Measurements from ENCODE around the gene CD46.
"Not testable (repeated sequence)": the region's sequence is repeated elsewhere in the genome, so short reads cannot be mapped to it uniquely, and the experiment has no call there.

The CD46 gene

DNA sequence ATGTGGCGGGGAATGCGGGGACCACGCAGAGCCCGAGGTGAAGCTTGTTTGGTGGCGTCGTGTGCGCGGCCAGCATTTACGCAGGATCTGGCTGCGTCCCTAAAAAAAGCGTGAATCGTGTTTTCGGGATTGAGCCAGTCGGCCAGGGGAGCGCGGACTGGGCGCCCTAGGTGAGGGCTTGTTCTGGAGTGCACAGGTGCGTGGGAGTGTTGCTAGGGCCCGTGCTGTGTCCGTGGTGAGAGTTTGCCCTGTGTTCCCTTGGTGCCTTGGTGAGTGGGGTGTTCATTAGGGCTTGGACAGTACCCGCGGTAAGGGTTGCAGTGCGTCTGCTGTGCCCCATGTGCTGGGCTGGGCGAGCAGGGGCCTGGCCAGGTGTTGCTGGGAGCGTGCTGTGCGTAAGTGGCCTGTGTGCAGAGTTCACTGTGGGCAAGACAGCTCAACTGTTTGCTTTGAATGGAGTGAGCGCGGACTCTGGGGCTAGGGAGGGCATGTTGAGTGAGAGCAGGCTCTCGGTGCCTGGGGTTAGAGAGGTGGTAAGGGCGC, 673 bp downstream of the CD46 start:
- no peak for DNase-seq

DNA sequence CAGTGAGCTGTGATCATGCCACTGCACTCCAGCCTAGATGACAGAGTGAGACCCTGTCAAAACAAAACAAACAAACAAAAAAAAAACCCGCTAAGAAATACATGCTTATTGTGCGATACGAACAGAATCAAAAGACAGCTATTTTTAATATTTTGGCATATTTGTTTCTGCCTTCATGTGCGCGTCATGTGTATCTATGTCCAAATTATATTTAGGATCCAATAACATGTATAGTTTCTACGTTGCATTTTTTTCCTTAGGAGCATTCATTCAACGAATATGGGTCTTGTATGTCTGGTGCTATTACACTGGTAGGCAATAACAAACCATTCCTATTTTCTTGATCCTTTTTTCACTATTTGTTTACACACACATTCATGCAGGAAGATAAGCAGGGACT, 1.8 kb downstream of the CD46 start:
- no peak for DNase-seq

DNA sequence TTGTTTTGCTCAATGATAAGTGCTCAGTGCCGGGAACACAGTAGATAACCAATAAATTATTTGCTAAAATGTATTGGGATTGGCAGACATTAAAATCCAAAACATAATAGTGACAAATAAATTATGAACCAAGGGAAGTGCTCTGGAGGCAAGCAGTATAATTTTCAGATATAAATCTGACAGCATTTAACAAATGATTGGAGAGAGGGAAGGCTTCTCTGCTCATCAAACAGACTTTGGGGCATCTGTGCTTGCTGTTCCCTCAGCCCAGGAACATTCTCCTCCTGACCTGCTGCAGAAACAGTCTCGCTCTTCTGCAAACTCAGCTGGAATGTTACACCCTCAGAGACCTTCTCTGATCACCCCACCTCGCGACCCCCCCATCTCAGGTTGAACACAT, 2.2 kb downstream of the CD46 start:
- no peak for DNase-seq

DNA sequence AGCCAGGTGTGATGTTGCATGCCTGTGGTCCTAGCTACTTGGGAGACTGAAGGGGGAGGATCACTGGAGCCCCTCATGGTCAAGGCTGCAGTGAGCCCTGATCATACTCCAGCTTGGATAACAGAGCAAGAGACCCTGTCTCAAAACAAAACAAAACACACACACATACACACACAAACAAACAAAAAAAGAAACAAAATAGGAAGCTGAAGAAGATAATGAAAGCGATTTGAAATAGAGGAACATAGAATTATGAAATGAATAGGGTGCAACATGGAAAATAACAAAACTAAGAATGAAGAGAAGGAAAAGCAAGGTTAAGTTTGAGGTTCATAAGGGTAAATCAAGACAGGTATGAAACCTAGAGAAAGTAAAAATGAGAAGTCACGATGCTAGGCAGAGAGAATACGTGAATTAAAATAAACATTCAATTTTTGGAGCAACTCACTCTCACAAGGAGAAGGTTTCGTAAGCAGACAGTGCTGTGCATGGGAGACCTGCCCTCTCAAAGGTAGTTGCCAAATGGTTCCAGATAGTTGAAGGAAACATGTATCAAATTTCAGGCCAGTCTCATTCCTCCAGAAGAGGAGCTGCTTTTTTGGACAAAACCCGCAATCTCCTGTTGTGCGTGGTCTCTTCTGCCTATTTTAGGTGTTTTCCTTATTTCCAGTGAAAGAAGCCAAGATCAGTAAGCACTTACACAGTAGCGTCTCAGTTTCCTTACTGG, 3.3 kb downstream of the CD46 start:
- no peak for DNase-seq

DNA sequence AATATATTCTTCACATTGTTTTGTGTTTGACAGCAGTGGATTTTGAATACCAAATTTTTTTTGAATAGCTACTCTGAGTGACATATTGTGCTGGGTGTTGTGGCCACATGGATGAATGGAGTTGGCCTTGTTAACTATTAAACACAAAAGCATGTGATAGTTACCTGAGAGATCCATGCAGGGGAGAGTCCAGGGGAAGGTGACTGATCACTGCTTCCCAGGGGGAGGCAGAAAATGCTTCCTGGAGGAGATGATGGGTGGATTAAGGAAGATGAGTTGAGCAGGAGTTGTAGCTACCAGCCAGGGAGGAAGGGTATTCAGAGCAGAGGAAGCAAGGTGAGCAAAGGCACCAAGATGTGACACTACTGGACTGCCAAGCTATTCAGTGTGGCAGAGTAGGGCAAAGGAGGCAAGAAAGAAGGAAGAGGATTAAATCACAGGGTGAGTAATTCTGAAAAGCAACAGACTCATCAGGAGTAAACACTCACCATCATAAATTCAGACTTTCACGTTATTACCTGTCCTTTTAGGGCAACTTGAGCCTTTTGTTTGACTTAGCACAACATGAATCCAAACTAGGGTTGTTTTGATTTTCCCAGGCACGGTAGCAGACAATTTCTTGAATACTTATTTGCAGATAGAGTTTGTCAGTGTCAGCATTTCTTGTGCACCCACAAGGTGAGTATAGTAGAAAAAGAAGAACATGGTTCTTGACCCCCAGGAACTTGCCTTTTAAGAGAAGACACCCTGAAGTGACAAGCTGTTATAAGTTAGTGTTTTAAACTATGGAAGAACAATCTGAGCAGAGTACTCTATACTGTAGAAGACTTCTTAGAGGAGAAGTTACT, 4.2 kb downstream of the CD46 start:
- DNase-seq, result no peak

DNA sequence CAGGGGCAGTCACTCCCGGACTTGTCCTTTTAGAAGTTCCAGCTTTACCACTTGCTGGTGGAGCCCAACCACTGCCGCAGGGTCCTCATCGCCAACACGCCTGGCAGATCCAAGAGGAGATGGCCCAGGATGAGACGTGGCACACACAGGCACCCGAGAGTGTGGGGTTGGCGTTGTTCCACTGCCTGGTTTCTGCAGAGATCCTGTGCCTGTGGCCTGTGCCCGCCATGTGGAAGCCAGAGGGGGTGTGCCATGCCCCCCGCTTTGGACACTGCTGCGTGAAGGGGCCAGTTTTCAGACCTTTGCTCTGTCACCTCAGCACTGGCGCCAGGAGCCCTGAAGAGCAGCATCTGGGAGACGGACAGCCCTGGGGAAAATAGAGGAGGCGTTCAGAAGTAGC, 10.8 kb downstream of the CD46 start:
- no peak for DNase-seq

DNA sequence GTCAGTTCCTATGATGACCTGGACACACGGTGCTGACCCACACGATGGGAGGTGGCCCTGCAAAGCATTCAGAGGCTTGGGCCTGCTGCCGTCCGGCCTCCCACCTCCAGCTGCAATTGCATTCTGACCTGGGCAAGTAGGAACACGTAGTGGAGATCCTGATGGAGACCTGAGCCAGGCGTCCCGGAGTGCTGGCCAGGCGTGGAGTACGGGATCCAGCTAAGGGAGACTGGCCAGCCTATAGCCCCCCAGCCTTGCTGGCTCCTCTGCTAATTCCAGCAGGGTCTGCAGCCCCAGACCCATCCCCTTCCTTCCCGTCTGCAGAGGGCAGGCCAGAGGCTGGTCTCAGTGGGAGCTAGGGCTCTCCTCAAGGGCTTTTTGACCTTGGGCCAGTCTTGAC, 11.2 kb downstream of the CD46 start:
- DNase-seq, result no peak

DNA sequence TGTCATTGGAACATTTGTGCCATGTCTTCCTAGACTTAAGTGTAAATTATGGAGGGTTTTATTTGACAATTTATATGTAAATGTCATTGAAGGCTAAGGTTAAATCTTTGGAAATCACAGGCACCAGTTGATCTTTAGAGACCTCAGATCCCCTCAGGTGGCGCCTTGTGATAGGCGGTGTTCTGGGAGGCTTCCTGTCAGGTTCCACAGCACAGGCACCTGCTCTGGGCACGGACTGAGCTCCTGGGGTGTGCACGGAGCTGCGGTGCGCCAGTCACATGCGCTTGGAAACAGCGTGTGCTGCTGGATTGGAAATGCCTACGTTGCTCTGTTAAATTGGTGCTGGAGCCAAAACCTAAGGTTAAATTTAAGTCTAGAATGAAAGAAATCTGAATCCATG, 12.1 kb downstream of the CD46 start:
- DNase-seq, result no peak

DNA sequence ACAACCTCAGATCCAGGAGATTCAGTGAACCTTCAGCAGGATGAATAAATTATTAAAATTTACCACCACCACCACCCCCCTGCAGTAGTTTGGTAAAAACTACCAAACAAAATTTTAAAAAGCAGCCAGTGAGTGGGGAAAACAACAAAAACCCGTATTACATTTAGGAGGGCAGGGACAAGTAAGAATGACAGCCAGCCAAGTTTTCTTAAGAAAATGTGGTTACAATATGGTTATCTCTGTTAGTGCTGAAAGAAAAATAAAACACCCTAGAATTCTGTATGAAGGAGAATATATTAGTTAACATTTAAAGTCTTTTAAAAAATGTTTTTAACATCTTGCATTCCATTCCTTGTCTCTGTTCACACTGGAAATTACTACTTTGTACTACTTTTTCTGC, 14.7 kb downstream of the CD46 start:
- DNase-seq, result no peak

DNA sequence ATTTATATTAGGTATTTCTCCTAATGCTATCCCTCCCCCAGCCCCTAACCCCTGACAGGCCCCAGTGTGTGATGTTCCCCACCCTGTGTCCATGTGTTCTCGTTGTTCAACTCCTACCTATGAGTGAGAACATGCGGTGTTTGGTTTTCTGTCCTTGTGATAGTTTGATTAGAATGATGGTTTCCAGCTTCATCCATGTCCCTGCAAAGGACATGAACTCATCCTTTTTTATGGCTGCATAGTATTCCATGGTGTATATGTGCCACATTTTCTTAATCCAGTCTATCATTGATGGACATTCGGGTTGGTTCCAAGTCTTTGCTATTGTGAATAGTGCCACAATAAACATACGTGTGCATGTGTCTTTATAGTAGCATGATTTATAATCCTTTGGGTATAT, 18.7 kb downstream of the CD46 start:
- DNase-seq, result not testable (repeated sequence)

DNA sequence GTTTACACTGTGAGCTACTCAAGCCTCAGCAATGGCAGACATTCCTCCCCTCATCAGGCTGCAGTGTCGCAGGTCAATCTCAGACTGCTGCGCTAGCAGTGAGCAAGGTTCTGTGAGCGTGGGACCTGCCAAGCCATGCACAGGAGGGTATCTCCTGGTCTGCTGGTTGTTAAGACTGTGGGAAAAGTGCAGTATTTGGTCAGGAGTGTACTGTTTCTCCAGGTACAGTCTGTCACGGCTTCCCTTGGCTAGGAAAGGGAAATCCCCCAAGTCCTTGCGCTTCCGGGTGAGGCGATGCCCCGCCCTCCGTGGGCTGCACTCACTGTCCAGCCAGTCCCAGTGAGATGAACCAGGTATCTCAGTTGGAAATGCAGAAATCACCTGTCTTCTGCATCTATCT, 24.2 kb downstream of the CD46 start:
- not testable (repeated sequence) for DNase-seq

DNA sequence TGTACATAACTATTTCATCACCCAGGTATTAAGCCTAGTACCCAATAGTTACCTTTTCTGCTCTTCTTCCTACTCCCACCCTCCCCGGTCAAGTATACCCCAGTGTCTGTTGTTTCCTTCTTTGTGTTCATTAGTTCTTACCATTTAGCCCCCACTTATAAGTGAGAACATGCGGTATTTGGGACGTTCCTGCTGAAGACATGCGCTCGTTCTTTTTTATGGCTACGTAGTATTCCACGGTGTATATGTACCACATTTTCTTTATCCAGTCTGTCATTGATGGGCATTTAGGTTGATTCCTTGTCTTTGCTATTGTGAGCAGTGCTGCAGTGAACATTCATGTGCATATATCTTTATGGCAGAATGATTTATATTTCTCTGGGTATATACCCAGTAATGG, 25.6 kb downstream of the CD46 start:
- not testable (repeated sequence) for DNase-seq

DNA sequence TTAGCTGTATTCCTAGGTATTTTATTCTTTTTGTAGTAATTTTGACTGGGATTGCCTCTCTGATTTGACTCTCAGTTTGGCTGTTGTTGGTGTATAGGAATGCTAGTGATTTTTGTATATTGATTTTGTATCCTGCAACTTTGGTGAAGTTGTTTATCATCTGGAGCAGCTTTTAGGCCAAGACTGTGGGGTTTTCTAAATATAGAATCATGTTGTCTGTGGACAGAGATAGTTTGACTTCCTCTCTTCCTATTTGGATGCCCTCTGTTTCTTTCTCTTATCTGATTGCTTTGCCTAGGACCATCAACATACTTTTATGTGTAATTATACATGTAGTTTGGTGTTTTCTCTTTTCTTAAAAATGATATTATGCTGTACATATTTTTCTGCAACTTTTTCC, 27.2 kb downstream of the CD46 start:
- no peak for DNase-seq

DNA sequence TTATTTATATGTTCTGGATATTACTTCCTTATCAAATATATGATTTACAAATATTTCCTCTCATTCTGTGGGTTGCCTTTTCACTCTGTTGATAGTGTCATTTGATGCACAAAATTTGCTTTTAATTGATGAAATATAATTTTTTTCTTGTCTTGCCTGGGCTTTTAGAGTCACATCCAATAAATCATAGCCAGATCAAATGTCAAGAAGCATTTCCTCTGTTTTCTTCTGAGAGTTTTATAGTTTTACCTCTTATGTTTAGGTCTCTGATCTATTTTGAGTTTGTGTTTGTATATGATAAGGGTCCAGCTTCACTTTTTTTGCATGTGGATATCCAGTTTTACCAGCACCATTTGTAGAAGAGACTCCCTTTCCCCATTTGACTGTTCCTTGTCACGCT, 29.5 kb downstream of the CD46 start:
- DNase-seq, result no peak

DNA sequence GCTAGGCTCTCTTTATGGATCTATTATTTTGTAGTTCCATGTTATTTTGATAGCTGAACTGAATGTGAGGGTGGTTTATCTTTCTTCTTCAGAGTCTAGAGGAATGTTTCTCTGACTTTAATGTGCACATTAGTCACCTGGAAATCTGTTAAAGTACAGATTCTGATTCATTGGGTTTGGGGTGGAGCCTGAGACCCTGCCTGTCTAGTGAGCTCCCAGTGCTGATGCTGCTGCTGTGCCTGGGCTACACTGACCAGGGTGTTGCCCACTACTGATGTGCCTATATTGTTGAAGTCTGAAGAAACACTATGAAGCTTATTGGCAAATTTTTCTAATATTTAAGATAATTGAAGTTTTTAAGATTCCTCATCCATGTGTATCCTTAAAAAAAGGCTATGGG, 35.9 kb downstream of the CD46 start:
- no peak for DNase-seq

DNA sequence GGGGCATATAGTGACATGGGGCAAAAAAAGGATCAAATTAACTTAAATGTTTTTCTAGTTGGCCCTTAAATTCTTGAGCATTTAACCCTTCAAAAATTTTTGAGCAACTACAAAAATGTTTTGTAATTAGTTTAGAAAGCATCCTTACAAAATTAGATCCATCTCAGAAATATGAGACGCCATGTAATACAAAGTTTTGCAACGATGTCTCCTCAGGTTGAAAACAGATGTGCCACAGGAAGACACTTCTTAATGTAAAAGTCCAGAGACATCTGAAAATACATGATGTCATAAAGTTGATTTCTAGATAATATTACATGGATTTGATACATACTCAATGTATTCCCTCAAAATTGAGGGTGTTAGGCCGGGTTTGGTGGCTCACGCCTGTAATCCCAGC, 37.5 kb downstream of the CD46 start:
- no peak for DNase-seq

DNA sequence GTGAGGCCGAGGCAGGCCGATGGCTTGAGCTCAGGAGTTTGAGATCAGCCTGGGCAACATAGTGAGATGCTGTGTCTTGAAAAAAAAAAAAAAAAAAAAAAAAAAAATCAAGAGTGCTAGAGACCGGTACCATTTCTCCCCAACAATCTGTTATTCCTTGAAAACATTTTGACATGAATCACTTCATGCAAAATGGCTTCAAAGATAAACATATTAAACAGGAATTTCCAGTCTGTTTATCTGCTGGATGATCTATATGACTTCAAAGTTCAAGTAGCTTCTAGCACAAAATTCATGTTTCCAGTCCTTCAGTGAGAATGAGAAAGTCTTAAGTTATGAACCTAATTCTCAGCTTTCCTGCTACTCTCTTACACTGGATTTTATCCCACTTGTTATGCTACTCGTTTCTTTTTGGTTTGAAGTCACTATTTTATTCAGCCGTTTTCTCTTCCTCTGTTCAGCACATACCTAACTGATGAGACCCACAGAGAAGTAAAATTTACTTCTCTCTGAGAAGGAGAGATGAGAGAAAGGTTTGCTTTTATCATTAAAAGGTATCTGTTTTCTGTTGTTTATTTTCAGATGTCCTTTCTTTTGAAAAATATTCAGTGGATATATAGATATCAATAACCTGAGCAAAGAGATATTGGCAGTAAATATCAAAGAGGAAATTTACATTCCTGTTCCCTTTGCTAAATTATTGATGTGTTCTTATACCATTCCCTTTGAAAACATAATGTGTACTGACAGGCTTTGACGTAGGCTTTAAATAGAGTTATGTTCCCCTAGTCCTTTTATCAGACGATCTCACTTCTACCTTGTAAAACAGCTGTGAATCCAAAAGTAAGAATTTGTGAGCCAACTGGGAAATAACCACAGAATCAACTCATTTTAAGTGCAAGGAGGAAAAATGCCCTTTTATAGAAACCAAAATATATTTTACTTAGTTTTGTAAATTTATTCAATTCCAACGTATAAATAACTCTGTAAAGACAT, 38.2 kb downstream of the CD46 start:
- DNase-seq, result no peak

DNA sequence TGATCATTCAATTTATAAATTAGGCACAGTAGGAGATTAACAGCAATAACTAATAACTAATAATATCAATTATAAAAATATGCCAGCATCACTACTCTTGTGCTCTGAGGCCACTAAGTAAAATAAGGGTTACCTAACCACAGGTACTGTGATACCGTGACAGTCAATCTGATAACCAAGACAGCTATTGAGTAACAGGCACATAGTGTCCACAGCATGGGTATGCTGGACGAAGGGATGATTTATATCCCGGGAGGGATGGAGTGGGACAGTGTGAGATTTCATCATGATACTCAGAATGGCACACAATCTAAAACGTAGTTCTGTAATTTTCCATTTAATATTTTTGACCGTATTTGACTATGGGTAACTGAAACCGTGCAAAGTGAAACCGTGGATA, 39.4 kb downstream of the CD46 start:
- DNase-seq, result no peak

DNA sequence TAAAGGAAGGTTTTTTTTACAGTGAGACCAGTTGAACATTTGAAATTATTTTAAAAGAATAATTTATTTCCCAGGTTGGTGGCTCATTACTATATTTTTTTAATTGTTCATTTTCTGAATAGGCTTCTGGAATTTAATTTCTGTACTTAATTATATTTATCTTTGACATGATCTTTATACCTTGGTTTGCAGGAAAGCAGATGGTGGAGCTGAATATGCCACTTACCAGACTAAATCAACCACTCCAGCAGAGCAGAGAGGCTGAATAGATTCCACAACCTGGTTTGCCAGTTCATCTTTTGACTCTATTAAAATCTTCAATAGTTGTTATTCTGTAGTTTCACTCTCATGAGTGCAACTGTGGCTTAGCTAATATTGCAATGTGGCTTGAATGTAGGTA, 41.5 kb downstream of the CD46 start:
- DNase-seq, result no peak

DNA sequence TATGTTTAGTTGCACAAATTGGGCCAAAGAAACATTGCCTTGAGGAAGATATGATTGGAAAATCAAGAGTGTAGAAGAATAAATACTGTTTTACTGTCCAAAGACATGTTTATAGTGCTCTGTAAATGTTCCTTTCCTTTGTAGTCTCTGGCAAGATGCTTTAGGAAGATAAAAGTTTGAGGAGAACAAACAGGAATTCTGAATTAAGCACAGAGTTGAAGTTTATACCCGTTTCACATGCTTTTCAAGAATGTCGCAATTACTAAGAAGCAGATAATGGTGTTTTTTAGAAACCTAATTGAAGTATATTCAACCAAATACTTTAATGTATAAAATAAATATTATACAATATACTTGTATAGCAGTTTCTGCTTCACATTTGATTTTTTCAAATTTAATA, 43.0 kb downstream of the CD46 start:
- DNase-seq, result no peak

DNA sequence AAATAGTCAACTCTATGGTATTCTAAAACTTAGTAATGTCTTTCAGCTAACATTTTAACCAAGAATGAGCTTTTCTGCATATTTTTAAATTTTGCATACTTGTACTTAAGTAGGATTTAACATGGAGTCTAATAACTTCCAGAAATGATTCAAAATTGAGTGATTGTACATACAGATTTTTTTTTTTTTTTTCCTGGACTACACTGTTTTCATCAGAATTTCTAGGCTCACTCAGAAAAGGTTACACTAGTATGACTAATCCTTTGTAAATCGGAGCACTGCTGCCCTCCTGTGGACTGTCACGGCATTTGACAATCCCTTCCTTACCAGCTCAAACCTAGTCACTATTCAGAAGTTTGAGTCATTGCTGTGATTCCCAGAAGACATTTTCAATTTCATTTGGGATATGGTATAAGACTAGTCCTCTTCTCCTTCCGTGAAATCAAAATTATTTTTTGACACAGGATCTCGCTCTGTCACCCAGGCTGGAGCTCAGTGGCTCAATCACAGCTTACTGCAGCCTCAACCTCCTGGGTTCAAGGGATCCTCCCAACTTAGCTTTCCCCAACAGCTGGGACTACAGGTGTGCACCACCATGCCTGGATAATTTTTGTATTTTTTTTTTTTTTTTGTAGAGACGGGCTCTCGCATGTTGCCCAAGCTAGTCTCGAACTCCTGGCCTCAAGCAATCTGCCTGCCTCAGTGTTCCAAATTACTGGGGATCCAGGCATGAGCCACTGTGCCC, 45.5 kb downstream of the CD46 start:
- peak; percentile 26 for DNase-seq

DNA sequence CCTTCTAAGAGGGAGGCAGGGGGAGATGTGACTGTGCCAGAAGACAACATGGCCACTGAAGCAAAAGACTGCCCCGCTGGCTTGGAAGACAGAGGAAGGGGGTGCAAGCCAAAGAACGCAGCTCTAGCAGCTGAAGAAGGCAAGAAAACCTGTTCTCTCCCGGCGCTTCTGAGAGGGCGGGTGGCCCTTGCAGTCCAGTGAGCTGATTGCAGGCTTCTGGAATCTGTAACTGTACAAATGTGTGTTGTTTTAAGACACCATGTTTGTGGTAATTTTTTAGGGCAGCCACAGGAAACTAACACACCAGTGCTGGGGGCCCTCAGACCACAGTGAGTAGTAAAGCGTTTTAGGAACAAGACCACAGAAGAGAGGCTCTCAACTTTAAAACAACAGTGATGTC, 47.0 kb downstream of the CD46 start:
- no peak for DNase-seq

Measured in NCI-H2029 treated with DMSO at 0.1 percent for 48 hours (cell line).